Thyroid gland (tissue), 4 donors: Measurements from ENCODE around the gene ORMDL3. TPM values are rescaled to one million over a fixed set of nuclear protein-coding genes. Genes with fewer than 3 reads are reported as not detected.

Experiments used
- DNase-seq, 2 donors: peaks; one replicate each; pipeline ENCODE4 v3.0.0-alpha.2; 2019
- H3K27ac ChIP-seq, 3 donors: fragments of 200-600 bp; sonication (generic); 1 replicate in 2 of 3; 2 replicates in 1 of 3; pipeline ENCODE4 v1.5.1; 2016 to 2019; ENCODE audit warnings: mild to moderate bottlenecking in 1 of 3, moderate library complexity in 1 of 3
- H3K27me3 ChIP-seq: fragments of 200-600 bp; sonication (generic); one replicate; pipeline ENCODE4 v1.5.1; 2019
- H3K36me3 ChIP-seq, 2 donors: fragments of 200-600 bp; sonication (generic); one replicate each; pipeline ENCODE4 v1.5.1; 2016 to 2019
- H3K4me1 ChIP-seq, 2 donors: fragments of 200-600 bp; sonication (generic); one replicate each; pipeline ENCODE4 v1.5.1; 2017 to 2019
- H3K4me3 ChIP-seq, 3 donors: fragments of 200-600 bp; sonication (generic); replicated peaks in 1 of 3; 1 replicate in 2 of 3; 2 replicates in 1 of 3; pipeline ENCODE4 v1.5.1; 2016; ENCODE audit warnings: mild to moderate bottlenecking in 1 of 3
- H3K9me3 ChIP-seq: fragments of 200-600 bp; sonication (generic); one replicate; pipeline ENCODE4 v1.5.1; 2017
- POLR2A ChIP-seq, 2 donors: fragments of 450-650 bp; IDR thresholded peaks; one replicate each; pipeline ENCODE4 v1.6.1; 2017; ENCODE audit warnings: antibody characterized with exemption in 2 of 2, mild to moderate bottlenecking in 2 of 2, moderate library complexity in 1 of 2
- WGBS, 2 donors: methylation state at CpG; one replicate each; pipeline ENCODE4 v1.1.5; 2017; 5-methylcytosine and 5-hydroxymethylcytosine counted together
- intact Hi-C: fragments of 100-400 bp; cut with DNase I; formaldehyde crosslinking; loops from one replicate; pipeline ENCODE4 v1.15.1; 2023
- total RNA-seq, 4 donors: library from RNA; depleted of rRNA; stranded (reverse); fragments of >200 nt; gene quantifications; one replicate each; pipeline ENCODE4 v1.2.3, GENCODE V29; 2016
- TF ChIP-seq, protein P1 (sequence below), 6 experiments: fragments of 200-600 bp in 3 of 6; fragments of 450-650 bp in 3 of 6; sonication (generic) in 3 of 6; IDR thresholded peaks; one replicate each; pipeline ENCODE4 v1.5.1; 2016 to 2019; ENCODE audit warnings: antibody characterized with exemption in 6 of 6, mild to moderate bottlenecking in 2 of 6, inconsistent platforms in 1 of 6, moderate library complexity in 1 of 6

The ORMDL3 gene
- total RNA-seq, 4 donors from 2014 or later, result 81.4 to 125 (median 99.0) TPM

- no peak overlapping the region for H3K27ac ChIP-seq
- no peak overlapping the region for H3K4me3 ChIP-seq
- DNase-seq, result no peak
- TF ChIP-seq POLR2A (IDR thresholded peaks at IDR 0.05), result no peak
- TF ChIP-seq, protein P1, sequence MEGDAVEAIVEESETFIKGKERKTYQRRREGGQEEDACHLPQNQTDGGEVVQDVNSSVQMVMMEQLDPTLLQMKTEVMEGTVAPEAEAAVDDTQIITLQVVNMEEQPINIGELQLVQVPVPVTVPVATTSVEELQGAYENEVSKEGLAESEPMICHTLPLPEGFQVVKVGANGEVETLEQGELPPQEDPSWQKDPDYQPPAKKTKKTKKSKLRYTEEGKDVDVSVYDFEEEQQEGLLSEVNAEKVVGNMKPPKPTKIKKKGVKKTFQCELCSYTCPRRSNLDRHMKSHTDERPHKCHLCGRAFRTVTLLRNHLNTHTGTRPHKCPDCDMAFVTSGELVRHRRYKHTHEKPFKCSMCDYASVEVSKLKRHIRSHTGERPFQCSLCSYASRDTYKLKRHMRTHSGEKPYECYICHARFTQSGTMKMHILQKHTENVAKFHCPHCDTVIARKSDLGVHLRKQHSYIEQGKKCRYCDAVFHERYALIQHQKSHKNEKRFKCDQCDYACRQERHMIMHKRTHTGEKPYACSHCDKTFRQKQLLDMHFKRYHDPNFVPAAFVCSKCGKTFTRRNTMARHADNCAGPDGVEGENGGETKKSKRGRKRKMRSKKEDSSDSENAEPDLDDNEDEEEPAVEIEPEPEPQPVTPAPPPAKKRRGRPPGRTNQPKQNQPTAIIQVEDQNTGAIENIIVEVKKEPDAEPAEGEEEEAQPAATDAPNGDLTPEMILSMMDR (IDR thresholded peaks at IDR 0.05), result no peak
- H3K4me1 ChIP-seq, result no peaks in the 10 kb centered on the region
- no peaks in the 10 kb centered on the region for H3K27me3 ChIP-seq
- H3K9me3 ChIP-seq, result no peaks in the 10 kb centered on the region
- WGBS, 2 donors, result 87% methylated on average over 13 to 14 of the region's 14 CpGs
- intact Hi-C loops, result no loop called here
- no peaks in the 10 kb centered on the region for H3K36me3 ChIP-seq
Observed at GRCh38 chr17:39943702-39944392, 16.4 kb upstream of the ORMDL3 start.

- DNase-seq, result no peak
- H3K27ac ChIP-seq, result no peak overlapping the region
Observed at GRCh38 chr17:39939588-39940419, 12.4 kb upstream of the ORMDL3 start.

DNA sequence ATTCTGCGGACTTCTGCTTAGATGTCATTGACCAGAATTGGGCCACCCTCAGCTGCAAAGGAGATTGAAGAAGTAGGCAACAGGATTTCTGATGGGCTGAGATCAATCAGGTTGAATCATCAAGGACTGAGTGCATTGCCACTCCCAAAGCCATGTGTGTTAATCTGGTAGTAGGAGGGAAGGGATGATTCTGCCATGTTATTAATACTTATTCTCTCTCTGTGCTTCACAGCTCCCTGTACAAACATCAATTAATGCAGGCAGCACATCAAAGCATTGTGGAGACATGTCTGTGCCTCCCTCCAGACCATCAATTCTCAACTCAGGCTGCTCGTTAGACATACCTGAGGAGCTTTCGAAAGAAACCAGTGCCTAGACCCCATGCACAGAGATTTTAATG lies 11.7 kb upstream of the ORMDL3 start:
- no peak for DNase-seq
- no peak overlapping the region for H3K27ac ChIP-seq
- H3K36me3 ChIP-seq, result no peaks in the 10 kb centered on the region
- TF ChIP-seq POLR2A (IDR thresholded peaks at IDR 0.05), result no peak
- TF ChIP-seq, protein P1 (IDR thresholded peaks at IDR 0.05), result no peak
- 83 to 95% methylated on average over 3 of the region's 3 CpGs for WGBS, 2 donors
- no peaks in the 10 kb centered on the region for H3K4me1 ChIP-seq
- intact Hi-C loops, result no loop called here
- H3K9me3 ChIP-seq, result no peaks in the 10 kb centered on the region
- H3K4me3 ChIP-seq, result no peak overlapping the region
- no peaks in the 10 kb centered on the region for H3K27me3 ChIP-seq

More at GRCh38 chr17:39939588-39940419, 12.4 kb upstream of the ORMDL3 start:
- H3K27me3 ChIP-seq, result no peaks in the 10 kb centered on the region
- WGBS, 2 donors, result 59 to 62% methylated on average over 6 of the region's 6 CpGs
- no peaks in the 10 kb centered on the region for H3K9me3 ChIP-seq
- TF ChIP-seq, protein P1 (IDR thresholded peaks at IDR 0.05), result no peak
- intact Hi-C loops, result no loop called here
- H3K4me3 ChIP-seq, result no peak overlapping the region
- H3K4me1 ChIP-seq, result no peaks in the 10 kb centered on the region
- H3K36me3 ChIP-seq, result no peaks in the 10 kb centered on the region

- no peak overlapping the region for H3K27ac ChIP-seq
- no peaks in the 10 kb centered on the region for H3K27me3 ChIP-seq
- intact Hi-C loops, result no loop called here
- H3K4me3 ChIP-seq, result no peak overlapping the region
- no peaks in the 10 kb centered on the region for H3K4me1 ChIP-seq
- no peaks in the 10 kb centered on the region for H3K9me3 ChIP-seq
- no peak for TF ChIP-seq POLR2A (IDR thresholded peaks at IDR 0.05)
- TF ChIP-seq, protein P1 (IDR thresholded peaks at IDR 0.05), result no peak
- no peaks in the 10 kb centered on the region for H3K36me3 ChIP-seq
- 64 to 65% methylated on average over 8 of the region's 8 CpGs for WGBS, 2 donors
- DNase-seq, result no peak
Observed at GRCh38 chr17:39938140-39938869, 10.9 kb upstream of the ORMDL3 start.
